Bronchial epithelial cell (primary cell): Measurements from ENCODE around the gene SMIM31. TPM values are rescaled to one million over a fixed set of nuclear protein-coding genes. Genes with fewer than 3 reads are reported as not detected.

Source experiments
- DNase-seq: peaks from one replicate; pipeline ENCODE4 v3.0.0-alpha.2; 2010; ENCODE audit warnings: low read depth
- FAIRE-seq: peaks from 2 replicates; lab custom pipeline; 2011; peaks lifted over from hg19 to GRCh38; lab: Jason Lieb, UNC
- H3K27me3 ChIP-seq: 2 replicates; pipeline ENCODE4 v1.5.1; 2011; ENCODE audit warnings: low read length; ENCODE audit not compliant: control insufficient read depth, insufficient read depth
- H3K36me3 ChIP-seq: 2 replicates; pipeline ENCODE4 v1.5.1; 2011; ENCODE audit warnings: low read length; ENCODE audit not compliant: control insufficient read depth, insufficient read depth
- H3K4me3 ChIP-seq: 2 replicates; pipeline ENCODE4 v1.5.1; 2011; ENCODE audit warnings: mild to moderate bottlenecking, low read depth, low read length, control low read depth
- total RNA-seq: library from RNA; depleted of rRNA; stranded (reverse); fragments of >200 nt; gene quantifications from 2 replicates; pipeline ENCODE4 v1.2.1, GENCODE V29; 2014
- TF ChIP-seq, protein P1 (sequence below): IDR thresholded peaks from 2 replicates; pipeline ENCODE4 v1.5.1; 2011; ENCODE audit warnings: mild to moderate bottlenecking, moderate library complexity, low read length, control low read depth, inconsistent platforms; ENCODE audit not compliant: insufficient read depth, severe bottlenecking

Gene SMIM31
- total RNA-seq, 1 donor from 2014 or later = not detected

DNA sequence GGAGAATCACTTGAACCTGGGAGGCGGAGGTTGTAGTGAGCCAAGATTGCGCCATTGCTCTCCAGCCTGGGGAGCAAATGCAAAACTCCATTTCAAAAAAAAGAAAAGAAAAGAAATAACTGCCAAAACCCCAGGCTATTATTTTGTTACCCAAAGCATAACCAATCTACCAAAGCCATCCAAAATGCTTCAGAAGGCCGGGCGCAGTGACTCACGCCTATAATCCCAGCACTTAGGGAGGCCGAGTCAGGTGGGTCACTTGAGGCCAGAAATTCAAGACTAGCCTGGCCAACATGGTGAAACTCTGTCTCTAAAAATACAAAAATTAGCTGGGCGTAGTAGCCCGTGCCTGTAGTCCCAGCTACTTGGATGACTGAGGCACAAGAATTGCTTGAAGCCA is 49.8 kb downstream of the SMIM31 start:
- Histone ChIP-seq H3K36me3 (no peaks in the 10 kb centered on the region), H3K4me3 (no peak overlapping the region), H3K27me3 (no peaks in the 10 kb centered on the region)
- FAIRE-seq (no peak), DNase-seq (no peak)
- TF ChIP-seq, protein P1, sequence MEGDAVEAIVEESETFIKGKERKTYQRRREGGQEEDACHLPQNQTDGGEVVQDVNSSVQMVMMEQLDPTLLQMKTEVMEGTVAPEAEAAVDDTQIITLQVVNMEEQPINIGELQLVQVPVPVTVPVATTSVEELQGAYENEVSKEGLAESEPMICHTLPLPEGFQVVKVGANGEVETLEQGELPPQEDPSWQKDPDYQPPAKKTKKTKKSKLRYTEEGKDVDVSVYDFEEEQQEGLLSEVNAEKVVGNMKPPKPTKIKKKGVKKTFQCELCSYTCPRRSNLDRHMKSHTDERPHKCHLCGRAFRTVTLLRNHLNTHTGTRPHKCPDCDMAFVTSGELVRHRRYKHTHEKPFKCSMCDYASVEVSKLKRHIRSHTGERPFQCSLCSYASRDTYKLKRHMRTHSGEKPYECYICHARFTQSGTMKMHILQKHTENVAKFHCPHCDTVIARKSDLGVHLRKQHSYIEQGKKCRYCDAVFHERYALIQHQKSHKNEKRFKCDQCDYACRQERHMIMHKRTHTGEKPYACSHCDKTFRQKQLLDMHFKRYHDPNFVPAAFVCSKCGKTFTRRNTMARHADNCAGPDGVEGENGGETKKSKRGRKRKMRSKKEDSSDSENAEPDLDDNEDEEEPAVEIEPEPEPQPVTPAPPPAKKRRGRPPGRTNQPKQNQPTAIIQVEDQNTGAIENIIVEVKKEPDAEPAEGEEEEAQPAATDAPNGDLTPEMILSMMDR = no peak

DNA sequence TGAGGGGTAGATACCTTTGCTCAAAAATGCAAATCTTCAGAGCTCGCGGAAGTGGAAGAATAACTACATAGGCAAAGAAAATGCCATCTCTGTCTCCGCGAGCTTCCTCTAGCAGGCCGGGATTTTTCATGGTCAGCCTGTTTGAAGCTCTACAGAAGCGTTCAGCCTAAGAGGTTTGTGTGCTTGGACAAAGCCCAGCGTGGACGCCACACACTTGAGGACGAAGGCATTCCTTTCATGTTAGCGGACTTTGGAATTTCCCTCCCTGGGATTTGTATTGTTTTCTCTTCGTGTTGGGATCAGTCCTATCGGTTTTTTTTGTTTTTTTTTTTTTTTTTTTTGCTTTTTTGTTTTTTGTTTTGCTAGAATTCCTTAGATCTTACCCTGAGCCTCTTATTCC is 53.7 kb downstream of the SMIM31 start:
- Histone ChIP-seq H3K36me3 (no peaks in the 10 kb centered on the region), H3K4me3 (no peak overlapping the region), H3K27me3 (no peaks in the 10 kb centered on the region)
- DNase-seq = no peak
- TF ChIP-seq, protein P1 = no peak
- no peak for FAIRE-seq

DNA sequence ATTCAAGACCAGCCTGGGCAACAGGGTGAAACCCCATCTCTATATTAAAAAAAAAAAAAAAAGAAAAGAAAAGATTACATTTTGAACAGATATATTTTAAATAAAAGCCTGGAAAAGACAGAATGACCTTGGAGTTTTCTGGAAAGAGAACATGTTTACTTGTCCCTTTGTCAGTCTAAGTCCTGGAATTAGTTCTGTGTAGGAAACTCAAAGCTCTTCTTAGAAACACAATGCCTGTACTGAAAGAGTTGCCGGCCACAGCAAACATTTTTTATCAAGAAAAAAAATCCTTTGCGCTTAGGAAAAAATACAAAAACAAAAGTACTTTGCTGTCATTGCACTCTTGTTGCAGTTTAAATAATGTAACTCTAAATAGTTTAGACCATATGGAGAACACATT is 59.6 kb downstream of the SMIM31 start:
- TF ChIP-seq, protein P1 = no peak
- FAIRE-seq (no peak), DNase-seq (no peak)
- no peaks in the 10 kb centered on the region for H3K36me3 ChIP-seq
- no peaks in the 10 kb centered on the region for H3K27me3 ChIP-seq
- no peak overlapping the region for H3K4me3 ChIP-seq

DNA sequence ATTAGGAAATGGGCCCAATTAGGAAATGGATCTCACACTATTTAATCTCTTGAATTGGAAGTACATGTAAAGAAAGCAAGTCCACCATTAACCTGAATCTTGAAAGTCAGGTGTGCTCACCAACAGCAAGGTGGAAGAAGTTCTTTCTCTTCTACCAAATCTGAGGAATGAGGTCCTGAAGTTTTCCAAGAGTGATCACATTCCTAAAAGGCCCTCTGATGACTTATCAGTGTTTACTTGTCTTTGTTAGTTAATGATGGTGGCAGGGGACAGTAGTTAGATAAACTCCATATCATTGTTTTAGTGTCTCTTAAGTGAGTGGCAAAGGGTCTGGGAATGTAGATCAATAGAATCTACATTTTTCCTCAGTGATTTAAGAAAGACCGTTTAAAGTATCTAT is 61.8 kb downstream of the SMIM31 start:
- Histone ChIP-seq H3K4me3 (no peak overlapping the region), H3K27me3 (no peaks in the 10 kb centered on the region), H3K36me3 (no peaks in the 10 kb centered on the region)
- FAIRE-seq (no peak), DNase-seq (no peak)
- TF ChIP-seq, protein P1 = no peak

DNA sequence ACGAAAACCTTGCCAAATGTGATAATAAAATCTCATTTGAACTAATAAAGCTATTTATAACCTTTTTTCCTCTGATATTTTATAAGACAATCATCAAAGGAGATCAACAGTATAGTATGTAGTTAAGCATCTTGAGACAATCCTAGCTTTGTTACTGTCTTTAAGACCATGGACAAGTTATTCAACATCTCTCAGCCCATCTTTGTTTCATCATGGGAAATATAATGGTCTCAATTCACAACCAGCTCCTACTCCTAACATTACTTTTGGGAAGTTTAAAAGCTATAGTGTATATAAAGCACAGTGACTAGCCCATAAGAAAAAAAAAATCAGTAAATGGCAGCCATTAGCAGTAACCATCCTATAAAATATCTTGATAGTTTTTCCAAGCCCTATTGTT is 65.4 kb downstream of the SMIM31 start:
- FAIRE-seq (no peak), DNase-seq (no peak)
- TF ChIP-seq, protein P1 = no peak
- no peaks in the 10 kb centered on the region for H3K27me3 ChIP-seq
- no peaks in the 10 kb centered on the region for H3K36me3 ChIP-seq
- no peak overlapping the region for H3K4me3 ChIP-seq

DNA sequence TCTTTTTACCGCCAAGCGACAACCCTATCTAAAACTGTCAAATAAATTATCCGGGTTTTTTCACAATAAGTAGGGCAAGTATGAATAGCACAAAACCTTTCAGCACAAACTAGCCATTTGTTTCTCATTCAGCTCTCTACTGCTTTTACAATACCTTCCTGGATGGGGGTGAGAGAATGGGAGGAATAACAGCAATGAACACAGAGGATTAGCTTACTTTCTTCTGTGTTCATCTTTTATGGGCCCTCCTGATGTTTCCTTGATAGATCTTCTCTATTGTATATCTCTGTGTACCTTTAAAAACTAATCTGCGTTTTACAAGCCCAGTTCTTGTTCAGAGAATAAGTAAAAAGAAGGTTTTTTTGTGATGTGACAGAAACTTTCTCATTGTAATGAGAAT is 67.8 kb downstream of the SMIM31 start:
- Histone ChIP-seq H3K36me3 (no peaks in the 10 kb centered on the region), H3K4me3 (no peak overlapping the region), H3K27me3 (no peaks in the 10 kb centered on the region)
- DNase-seq = no peak
- no peak for FAIRE-seq
- TF ChIP-seq, protein P1 = no peak
